Kidney (tissue), 14 donors: Measurements from ENCODE around the gene EHBP1L1. TPM values are rescaled to one million over a fixed set of nuclear protein-coding genes. Genes with fewer than 3 reads are reported as not detected.

ENCODE experiments used
- DNase-seq, 5 donors: peaks; one replicate each; pipeline ENCODE4 v3.0.0-alpha.2; 2013 to 2020
- FAIRE-seq: peaks from 2 replicates; lab custom pipeline; 2012; peaks lifted over from hg19 to GRCh38; lab: Jason Lieb, UNC
- H3K27ac ChIP-seq, 2 donors: one replicate each; pipeline ENCODE4 v1.7.0; 2013; ENCODE audit warnings: low read depth in 2 of 2, low read length in 2 of 2, inconsistent platforms in 1 of 2
- H3K27me3 ChIP-seq: one replicate; pipeline ENCODE4 v1.7.1; 2013; ENCODE audit warnings: low read length, inconsistent platforms; ENCODE audit not compliant: control insufficient read depth, insufficient read depth
- H3K36me3 ChIP-seq, 3 donors: one replicate each; pipeline versions ENCODE4 v1.7.0 to v1.7.1; 2013; ENCODE audit warnings: low read length in 3 of 3, control low read depth in 1 of 3, inconsistent platforms in 1 of 3; ENCODE audit not compliant: insufficient read depth in 3 of 3, control insufficient read depth in 2 of 3
- H3K4me1 ChIP-seq, 3 donors: one replicate each; pipeline versions ENCODE4 v1.7.0 to v1.7.1; 2013; ENCODE audit warnings: low read length in 3 of 3, inconsistent platforms in 1 of 3, low read depth in 1 of 3; ENCODE audit not compliant: control insufficient read depth in 2 of 3, insufficient read depth in 2 of 3
- H3K4me3 ChIP-seq, 3 donors: one replicate each; pipeline versions ENCODE4 v1.7.0 to v1.8.1; 2013; ENCODE audit warnings: low read length in 3 of 3, control low read depth in 1 of 3, inconsistent platforms in 1 of 3
- H3K9ac ChIP-seq, 3 donors: one replicate each; pipeline versions ENCODE4 v1.7.0 to v1.7.1; 2013; ENCODE audit warnings: low read length in 3 of 3, control low read depth in 1 of 3, inconsistent platforms in 1 of 3
- H3K9me3 ChIP-seq, 3 donors: one replicate each; pipeline versions ENCODE4 v1.7.0 to v1.7.1; 2013; ENCODE audit warnings: low read length in 3 of 3, control low read depth in 1 of 3, inconsistent platforms in 1 of 3; ENCODE audit not compliant: control insufficient read depth in 2 of 3, insufficient read depth in 1 of 3
- intact Hi-C: fragments of 100-400 bp; cut with DNase I; formaldehyde crosslinking; loops from one replicate; pipeline ENCODE4 v1.11.1; 2022
- polyA plus RNA-seq: library from polyadenylated mRNA; stranded (reverse); fragments of 350-450 nt; fragmentation: Illumina TruSeq; extraction: RNeasy Lipid Tissue Mini Kit (QIAGEN cat#74804); gene quantifications from one replicate; pipeline ENCODE4 v1.2.3, GENCODE V29; 2014; ENCODE audit warnings: low read depth, low replicate concordance; ENCODE audit not compliant: insufficient read depth
- total RNA-seq: library from RNA; stranded (reverse); fragmentation: NEBNext Ultra II Directional; extraction: Animal tissue kit (Norgen Biotek cat#: 25700); gene quantifications from one replicate; pipeline ENCODE4 v1.2.1, GENCODE V29; 2021
- TF ChIP-seq, protein P1 (sequence below): IDR thresholded peaks from 3 replicates; pipeline ENCODE4 v1.5.1; 2012; ENCODE audit warnings: mild to moderate bottlenecking, moderate library complexity, borderline replicate concordance; ENCODE audit not compliant: insufficient read depth; ENCODE audit errors: extremely low read depth
- donor health status: control.
- donor health status: control.
- donor health status: control.
- donor health status: control.
- donor health status: control.
- donor health status: DM: yes; HTN: yes; CAD: no.
- donor health status: Normal renal cell carcinoma (clear cell type).

Gene EHBP1L1
- total and polyA plus RNA-seq, 2 donors from 2014 or later = 20.5 to 95.4 TPM

- intact Hi-C loops = no loop called here
- Histone ChIP-seq H3K4me3 (no peak overlapping the region), H3K27ac (no peak overlapping the region), H3K9me3 (no peaks in the 10 kb centered on the region), H3K9ac (no peak overlapping the region), H3K4me1 (peaks cover 0 to 15% (median 8%) of the 10 kb centered on the region in 3 donors), H3K36me3 (peaks cover 7 to 40% (median 20%) of the 10 kb centered on the region in 3 donors), H3K27me3 (no peaks in the 10 kb centered on the region)
- TF ChIP-seq, protein P1, sequence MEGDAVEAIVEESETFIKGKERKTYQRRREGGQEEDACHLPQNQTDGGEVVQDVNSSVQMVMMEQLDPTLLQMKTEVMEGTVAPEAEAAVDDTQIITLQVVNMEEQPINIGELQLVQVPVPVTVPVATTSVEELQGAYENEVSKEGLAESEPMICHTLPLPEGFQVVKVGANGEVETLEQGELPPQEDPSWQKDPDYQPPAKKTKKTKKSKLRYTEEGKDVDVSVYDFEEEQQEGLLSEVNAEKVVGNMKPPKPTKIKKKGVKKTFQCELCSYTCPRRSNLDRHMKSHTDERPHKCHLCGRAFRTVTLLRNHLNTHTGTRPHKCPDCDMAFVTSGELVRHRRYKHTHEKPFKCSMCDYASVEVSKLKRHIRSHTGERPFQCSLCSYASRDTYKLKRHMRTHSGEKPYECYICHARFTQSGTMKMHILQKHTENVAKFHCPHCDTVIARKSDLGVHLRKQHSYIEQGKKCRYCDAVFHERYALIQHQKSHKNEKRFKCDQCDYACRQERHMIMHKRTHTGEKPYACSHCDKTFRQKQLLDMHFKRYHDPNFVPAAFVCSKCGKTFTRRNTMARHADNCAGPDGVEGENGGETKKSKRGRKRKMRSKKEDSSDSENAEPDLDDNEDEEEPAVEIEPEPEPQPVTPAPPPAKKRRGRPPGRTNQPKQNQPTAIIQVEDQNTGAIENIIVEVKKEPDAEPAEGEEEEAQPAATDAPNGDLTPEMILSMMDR = no peak
- FAIRE-seq = no peak
- no peak for DNase-seq
These were observed 46.2 kb upstream of the EHBP1L1 start for GRCh38 chr11:65529475-65530156.

DNA sequence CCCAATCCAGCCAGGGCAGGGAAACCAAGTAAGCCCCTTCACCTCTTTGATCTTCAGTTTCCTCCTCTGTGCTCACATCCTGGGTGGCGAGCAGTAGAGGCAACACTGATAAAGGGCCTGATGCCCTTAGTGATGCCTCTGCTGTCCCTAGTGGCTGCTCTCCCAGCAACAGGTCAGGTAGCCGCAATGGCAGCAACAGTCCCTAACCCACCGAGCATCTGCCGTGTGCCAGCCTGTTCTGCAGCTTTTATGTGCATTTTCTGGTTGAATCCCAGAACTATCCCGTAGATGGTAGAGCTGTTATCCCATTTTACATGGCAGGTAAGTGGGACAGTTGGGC is 45.7 kb upstream of the EHBP1L1 start:
- no peak for DNase-seq
- no peak overlapping the region for H3K4me3 ChIP-seq
- peaks cover 0 to 15% (median 8%) of the 10 kb centered on the region in 3 donors for H3K4me1 ChIP-seq
- H3K9me3 ChIP-seq = no peaks in the 10 kb centered on the region
- H3K27me3 ChIP-seq = no peaks in the 10 kb centered on the region
- H3K9ac ChIP-seq = no peak overlapping the region
- intact Hi-C loops = no loop called here
- no peak overlapping the region for H3K27ac ChIP-seq
- H3K36me3 ChIP-seq = peaks cover 7 to 40% (median 21%) of the 10 kb centered on the region in 3 donors
- no peak for FAIRE-seq
- TF ChIP-seq, protein P1 = no peak

- TF ChIP-seq, protein P1 = no peak
- Histone ChIP-seq H3K36me3 (peaks cover 5 to 47% (median 19%) of the 10 kb centered on the region in 3 donors), H3K9me3 (no peaks in the 10 kb centered on the region), H3K27me3 (no peaks in the 10 kb centered on the region), H3K4me1 (peaks cover 0 to 2% (median 0%) of the 10 kb centered on the region in 3 donors), H3K27ac (no peak overlapping the region), H3K9ac (no peak overlapping the region), H3K4me3 (no peak overlapping the region)
- intact Hi-C loops = no loop called here
- DNase-seq (no peak), FAIRE-seq (no peak)
These were observed 43.3 kb upstream of the EHBP1L1 start for GRCh38 chr11:65532388-65533064.
